IMR-90 (cell line): ENCODE data around the gene ASB7. TPM values are rescaled to one million over a fixed set of nuclear protein-coding genes. Genes with fewer than 3 reads are reported as not detected.
"Not testable (repeated sequence)": the region's sequence is repeated elsewhere in the genome, so short reads cannot be mapped to it uniquely, and the experiment has no call there.

Experiments used
- ATAC-seq: fragments of 200-7000 bp; cut with Tn5 transposase; 2 replicates; pipeline ENCODE4 v1.9.1; 2020; ENCODE audit warnings: low read depth, mild to moderate bottlenecking, moderate library complexity
- BruUV-seq: library from RNA; stranded (reverse); fragments of 400-500 nt; replicated peaks from 2 replicates; lab custom pipeline; 2021; lab: Mats Ljungman, UMichigan
- CTCF ChIA-PET: fragments of 300-600 bp; formaldehyde crosslinking; extraction: SDS; loops from one replicate; lab custom pipeline; 2021; ENCODE audit warnings: antibody characterized with exemption; lab: Yijun Ruan, JAX
- POLR2A ChIA-PET: fragments of 300-600 bp; sonication (Branson Sonifier 250); formaldehyde crosslinking; loops from one replicate; lab custom pipeline; 2022; ENCODE audit warnings: antibody characterized with exemption; ENCODE audit not compliant: unreplicated experiment; lab: Charles Lee
- DNase-seq: peaks from one replicate; pipeline ENCODE4 v3.0.0; 2013
- H2AFZ ChIP-seq: replicated peaks from 2 replicates; pipeline ENCODE3; 2013; ENCODE audit warnings: low read length, mild to moderate bottlenecking; ENCODE audit not compliant: poor library complexity
- H2AK5ac ChIP-seq: 2 replicates; pipeline ENCODE4 v1.6.1; 2013; ENCODE audit warnings: low read depth, low read length, inconsistent platforms
- H2AK9ac ChIP-seq: replicated peaks from 2 replicates; pipeline ENCODE3; 2013; ENCODE audit warnings: mild to moderate bottlenecking, low read depth, low read length, moderate library complexity; ENCODE audit not compliant: poor library complexity
- H2BK120ac ChIP-seq: 2 replicates; pipeline ENCODE4 v1.6.1; 2013; ENCODE audit warnings: low read depth, low read length, inconsistent platforms
- H2BK15ac ChIP-seq: 3 replicates; pipeline ENCODE4 v1.6.1; 2013; ENCODE audit warnings: low read depth, low read length, inconsistent platforms
- H2BK20ac ChIP-seq: 2 replicates; pipeline ENCODE4 v1.6.1; 2013; ENCODE audit warnings: low read depth, mild to moderate bottlenecking, inconsistent platforms, low read length, moderate library complexity
- H2BK5ac ChIP-seq: 2 replicates; pipeline ENCODE4 v1.6.1; 2013; ENCODE audit warnings: mild to moderate bottlenecking, low read depth, low read length, inconsistent platforms; ENCODE audit not compliant: poor library complexity, severe bottlenecking
- H3K14ac ChIP-seq: replicated peaks from 2 replicates; pipeline ENCODE4 v1.6.1; 2013; ENCODE audit warnings: low read depth, low read length, inconsistent platforms
- H3K18ac ChIP-seq: 2 replicates; pipeline ENCODE4 v1.6.1; 2013; ENCODE audit warnings: low read depth, low read length, control low read depth
- H3K23ac ChIP-seq: 2 replicates; pipeline ENCODE4 v1.6.1; 2013; ENCODE audit warnings: low read depth, low read length, inconsistent platforms
- H3K27ac ChIP-seq: 2 replicates; pipeline ENCODE4 v1.5.1; 2013; ENCODE audit warnings: mild to moderate bottlenecking, control low read depth, low read length; ENCODE audit not compliant: insufficient read depth
- H3K27me3 ChIP-seq: 2 replicates; pipeline ENCODE4 v1.6.1; 2013; ENCODE audit warnings: low read length; ENCODE audit not compliant: control insufficient read depth, insufficient read depth
- H3K36me3 ChIP-seq: 2 replicates; pipeline ENCODE4 v1.6.1; 2013; ENCODE audit warnings: low read length, mixed read lengths; ENCODE audit not compliant: control insufficient read depth, insufficient read depth
- H3K4ac ChIP-seq: 2 replicates; pipeline ENCODE4 v1.6.1; 2013; ENCODE audit warnings: low read depth, low read length, inconsistent platforms
- H3K4me1 ChIP-seq: 2 replicates; pipeline ENCODE4 v1.6.1; 2013; ENCODE audit warnings: low read length, mixed read lengths; ENCODE audit not compliant: control insufficient read depth, insufficient read depth
- H3K4me2 ChIP-seq: 2 replicates; pipeline ENCODE4 v1.6.1; 2013; ENCODE audit warnings: low read depth, mild to moderate bottlenecking, control low read depth, low read length, moderate library complexity
- H3K4me3 ChIP-seq: 2 replicates; pipeline ENCODE4 v1.5.1; 2013; ENCODE audit warnings: low read depth, mild to moderate bottlenecking, control low read depth, low read length, moderate library complexity; ENCODE audit not compliant: insufficient read depth
- H3K56ac ChIP-seq: 2 replicates; pipeline ENCODE4 v1.6.1; 2013; ENCODE audit warnings: low read length, inconsistent platforms; ENCODE audit not compliant: insufficient read depth; ENCODE audit errors: extremely low read depth
- H3K79me1 ChIP-seq, 2 experiments: 2 replicates each; pipeline ENCODE4 v1.6.1; 2013; ENCODE audit warnings: low read length in 2 of 2, inconsistent platforms in 1 of 2, low read depth in 1 of 2
- H3K9ac ChIP-seq: 2 replicates; pipeline ENCODE4 v1.6.1; 2013; ENCODE audit warnings: low read depth, low read length, control low read depth
- H3K9me1 ChIP-seq: 2 replicates; pipeline ENCODE4 v1.6.1; 2013; ENCODE audit warnings: low read length, inconsistent platforms; ENCODE audit not compliant: insufficient read depth
- H3K9me3 ChIP-seq: 2 replicates; pipeline ENCODE4 v1.6.1; 2013; ENCODE audit warnings: low read length; ENCODE audit not compliant: control insufficient read depth, insufficient read depth
- H4K20me1 ChIP-seq: 2 replicates; pipeline ENCODE4 v1.6.1; 2013; ENCODE audit warnings: low read length, inconsistent platforms; ENCODE audit not compliant: insufficient read depth
- H4K5ac ChIP-seq: 2 replicates; pipeline ENCODE4 v1.6.1; 2013; ENCODE audit warnings: mild to moderate bottlenecking, low read depth, low read length, control low read depth
- H4K8ac ChIP-seq, 2 experiments: 2 replicates each; pipeline ENCODE4 v1.6.1; 2013; ENCODE audit warnings: low read depth in 2 of 2, low read length in 2 of 2, control low read depth in 1 of 2, inconsistent platforms in 1 of 2
- H4K91ac ChIP-seq: 2 replicates; pipeline ENCODE4 v1.6.1; 2013; ENCODE audit warnings: low read depth, low read length, inconsistent platforms; ENCODE audit not compliant: insufficient read depth
- WGBS, 2 experiments: methylation state at CpG; one replicate each; pipeline versions ENCODE4 v1.1.5 to v1.1.7; 2013; ENCODE audit warnings: missing lambda C conversion rate in 2 of 2; ENCODE audit not compliant: insufficient read length in 1 of 2; ENCODE audit errors: extremely low coverage in 2 of 2; 5-methylcytosine and 5-hydroxymethylcytosine counted together
- dilution Hi-C: fragments of 300-500 bp; cut with HindIII; formaldehyde crosslinking; loops from one replicate; pipeline ENCODE4 v1.14.3; 2018; ENCODE audit warnings: low sequenced_read_pairs; ENCODE audit not compliant: unreplicated experiment
- in situ Hi-C: fragments of 300-500 bp; cut with MboI; formaldehyde crosslinking; loops from 3 replicates; pipeline ENCODE4 v1.14.3; 2019; ENCODE audit warnings: low sequenced_read_pairs, inconsistent platforms, mixed read lengths
- intact Hi-C: fragments of 100-400 bp; cut with micrococcal nuclease; formaldehyde crosslinking; loops from 2 replicates; pipeline ENCODE4 v1.10.0; 2022
- polyA plus RNA-seq, 3 experiments: library from polyadenylated mRNA; depleted of rRNA; stranded (reverse); fragments of >200 nt; gene quantifications; 2 replicates each; pipeline ENCODE4 v1.2.3, GENCODE V29; 2012; ENCODE audit warnings: low replicate concordance in 1 of 3
- total RNA-seq: library from RNA; depleted of rRNA; stranded (reverse); fragments of >200 nt; gene quantifications from 2 replicates; pipeline ENCODE4 v1.2.3, GENCODE V29; 2012

The ASB7 gene
- total and polyA plus RNA-seq, 2 of the 4 experiments (the other 2 are of a cell fraction) = 7.7 to 16.7 TPM

- POLR2A ChIA-PET = interaction anchor here (0.6 kb wide), 1 partner anchor 12 kb away, joined by 3 read pairs; no protein-coding TSS in a partner anchor
- H3K18ac ChIP-seq = not testable (repeated sequence)
Observed at GRCh38 chr15:100679151-100679550, 76.8 kb downstream of the ASB7 start.

More at GRCh38 chr15:100679151-100679550, 76.8 kb downstream of the ASB7 start:
- DNase-seq, H2AFZ ChIP-seq, CTCF ChIA-PET, intact Hi-C loops, H2BK5ac ChIP-seq, H3K23ac ChIP-seq, H2BK120ac ChIP-seq, H3K27me3 ChIP-seq, H3K4me2 ChIP-seq, H2BK20ac ChIP-seq, H3K9ac ChIP-seq, H4K5ac ChIP-seq, H3K36me3 ChIP-seq, H4K20me1 ChIP-seq, dilution Hi-C loops, H2BK15ac ChIP-seq, H3K9me1 ChIP-seq, in situ Hi-C loops, H2AK5ac ChIP-seq, H3K4me3 ChIP-seq, H2AK9ac ChIP-seq, H3K4ac ChIP-seq, ATAC-seq, H3K56ac ChIP-seq, H3K9me3 ChIP-seq, H3K27ac ChIP-seq, H3K79me1 ChIP-seq, H3K4me1 ChIP-seq, H4K8ac ChIP-seq, H4K91ac ChIP-seq, H3K14ac ChIP-seq, BruUV-seq: not testable (repeated sequence)
- 75% methylated on average over 4 of the region's 5 CpGs; no CpG with 5 or more reads in 1 of the 2 experiments for WGBS, 2 experiments
